G401.6 (cell line): ENCODE results near the gene CLDN14.
A peak's percentile ranks its signal among the peaks of the same experiment; 100 is the strongest.

Experiments used
- FAIRE-seq: peaks from 2 replicates; lab custom pipeline; 2012; peaks lifted over from hg19 to GRCh38; lab: Jason Lieb, UNC

The CLDN14 gene

DNA sequence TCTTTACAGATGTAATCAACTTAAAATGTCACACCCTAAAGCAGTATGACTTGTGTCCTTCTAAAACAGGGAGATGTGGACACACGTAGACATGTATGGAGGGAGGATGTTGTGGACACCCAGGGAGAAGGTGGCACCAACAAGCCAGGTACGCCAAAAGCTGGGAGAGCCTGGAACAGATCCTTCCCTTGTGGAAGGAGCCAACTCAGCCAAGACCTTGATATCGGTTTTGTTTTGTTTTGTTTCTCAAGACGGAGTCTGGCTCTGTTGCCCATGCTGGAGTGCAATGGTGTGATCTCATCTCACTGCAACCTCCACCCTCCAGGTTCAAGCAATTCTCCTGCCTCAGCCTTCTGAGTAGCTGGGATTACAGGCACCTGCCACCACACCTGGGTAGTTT lies 49.1 kb downstream of the CLDN14 start:
- no peak for FAIRE-seq

GRCh38 chr21:36429947-36430546 lies 49.9 kb downstream of the CLDN14 start:
- no peak for FAIRE-seq

DNA sequence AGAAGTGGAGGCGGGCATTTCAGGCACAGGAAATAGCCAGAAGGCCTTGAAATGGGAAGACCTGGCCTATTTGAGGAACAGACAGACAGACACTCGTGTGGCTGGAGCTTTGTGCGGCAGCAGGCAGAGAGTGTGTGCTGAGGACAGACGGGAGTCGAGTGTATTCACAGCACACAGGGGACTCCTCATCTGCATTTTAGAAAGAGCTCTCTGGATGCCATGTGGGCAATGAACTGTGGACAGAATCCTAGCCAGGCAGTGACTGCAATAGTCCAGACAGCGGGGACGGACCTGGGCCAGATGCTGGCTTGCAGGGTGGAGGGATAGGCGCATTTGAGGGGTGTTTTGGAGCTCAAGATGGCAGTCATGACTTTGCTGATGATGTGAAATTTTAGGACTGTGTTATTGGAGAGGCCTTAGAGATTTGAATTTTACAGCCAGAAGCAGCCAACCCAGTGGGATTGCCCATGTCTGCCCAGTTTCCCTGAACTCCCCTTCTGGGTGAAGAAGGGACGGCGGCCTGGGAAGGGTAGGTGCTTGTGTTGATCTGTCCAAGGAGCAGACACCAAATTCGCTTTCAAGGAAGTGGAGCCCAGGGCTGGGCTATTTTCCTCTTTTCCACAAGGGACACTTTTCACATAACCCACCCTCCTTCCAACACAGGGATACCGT lies 51.0 kb downstream of the CLDN14 start:
- no peak for FAIRE-seq

DNA sequence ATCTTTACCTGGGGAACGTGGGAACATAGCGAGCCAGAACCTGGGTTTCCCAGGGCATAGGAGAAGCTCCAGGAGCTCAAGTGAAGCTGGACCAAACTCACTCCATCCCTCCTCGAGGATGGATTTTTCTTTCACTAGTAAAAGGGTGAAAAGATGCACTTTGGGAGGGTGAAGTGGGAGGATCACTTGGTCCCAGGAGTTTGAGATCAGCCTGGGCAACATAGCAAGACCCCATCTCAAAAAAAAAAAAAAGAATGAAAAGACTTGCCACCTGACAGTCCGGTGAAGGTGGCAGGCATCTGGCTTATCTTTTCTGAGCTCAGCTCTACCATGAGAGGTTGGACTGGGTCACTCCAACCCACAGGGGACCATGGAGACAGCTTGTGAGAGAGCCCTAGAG lies 52.4 kb downstream of the CLDN14 start:
- FAIRE-seq, result no peak

DNA sequence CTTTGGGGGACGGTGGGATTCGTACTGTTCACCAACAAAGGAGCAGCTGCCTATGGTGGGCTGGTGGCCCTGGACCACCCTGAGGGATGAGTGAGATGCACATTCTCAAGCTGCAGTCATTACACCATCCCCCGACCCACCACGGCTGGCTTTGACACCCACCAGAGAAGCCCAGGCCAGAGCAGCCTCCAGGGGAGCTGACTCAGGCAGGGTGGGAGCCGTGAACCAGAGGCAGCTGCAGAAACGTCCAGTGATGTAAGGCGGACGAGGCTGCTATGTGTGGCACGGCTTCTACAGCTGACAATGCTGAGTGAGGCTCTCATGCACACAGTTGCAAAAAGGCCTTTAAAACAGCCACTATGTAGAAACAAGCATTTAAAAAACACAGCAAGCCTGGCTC lies 54.6 kb downstream of the CLDN14 start:
- FAIRE-seq, result no peak

DNA sequence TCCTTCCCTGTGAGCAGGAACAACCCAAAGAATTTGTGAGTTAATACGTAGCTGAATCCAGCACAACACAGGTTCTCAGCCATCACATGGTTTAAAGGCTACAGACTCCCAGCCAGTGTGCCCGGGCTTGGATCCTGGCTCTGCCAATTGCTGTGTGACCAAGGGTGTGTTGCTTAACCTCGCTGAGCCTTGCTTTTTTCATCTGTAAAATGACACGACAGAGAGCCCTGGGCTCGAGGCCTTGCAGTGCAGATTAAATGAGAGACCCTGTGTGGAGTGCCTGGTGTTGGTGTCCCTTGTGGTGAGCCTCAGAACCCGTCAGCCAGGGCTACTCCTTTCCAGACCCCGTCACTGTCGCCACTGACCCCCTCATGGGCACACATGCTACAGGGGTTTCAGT lies 55.3 kb downstream of the CLDN14 start:
- no peak for FAIRE-seq

DNA sequence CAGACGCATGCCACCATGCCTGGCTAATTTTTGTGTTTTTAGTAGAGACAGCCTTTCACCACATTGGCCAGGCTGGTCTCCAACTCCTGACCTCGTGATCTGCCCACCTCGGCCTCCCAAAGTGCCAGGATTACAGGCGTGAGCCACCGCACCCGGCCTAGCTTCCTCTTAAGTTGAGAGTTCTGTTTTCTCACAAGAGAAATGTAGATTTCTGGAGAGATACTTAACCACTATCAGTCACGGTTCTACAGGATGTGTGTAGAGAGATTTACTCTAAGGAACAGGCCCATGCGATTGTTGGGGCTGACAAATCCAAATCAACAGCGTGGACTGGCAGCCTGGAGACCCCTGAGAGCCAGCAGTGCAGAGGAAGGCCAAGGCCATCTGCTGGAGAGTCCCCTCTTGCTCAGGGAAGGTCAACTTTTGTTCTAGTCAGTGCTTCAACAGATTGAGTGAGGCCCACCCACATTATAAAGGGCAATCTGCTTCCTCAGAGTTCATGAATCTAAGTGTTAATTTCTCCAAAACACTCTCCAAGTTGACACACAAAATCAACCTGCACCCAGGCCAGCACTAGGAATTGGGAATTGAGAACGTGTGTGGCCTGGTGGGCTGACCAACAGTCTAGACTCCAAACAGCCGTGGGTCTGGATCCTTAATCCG lies 56.0 kb downstream of the CLDN14 start:
- no peak for FAIRE-seq

GRCh38 chr21:36422279-36423098 lies 57.4 kb downstream of the CLDN14 start:
- FAIRE-seq, result no peak

- no peak for FAIRE-seq
Measured at GRCh38 chr21:36420571-36421339, 59.2 kb downstream of the CLDN14 start.

DNA sequence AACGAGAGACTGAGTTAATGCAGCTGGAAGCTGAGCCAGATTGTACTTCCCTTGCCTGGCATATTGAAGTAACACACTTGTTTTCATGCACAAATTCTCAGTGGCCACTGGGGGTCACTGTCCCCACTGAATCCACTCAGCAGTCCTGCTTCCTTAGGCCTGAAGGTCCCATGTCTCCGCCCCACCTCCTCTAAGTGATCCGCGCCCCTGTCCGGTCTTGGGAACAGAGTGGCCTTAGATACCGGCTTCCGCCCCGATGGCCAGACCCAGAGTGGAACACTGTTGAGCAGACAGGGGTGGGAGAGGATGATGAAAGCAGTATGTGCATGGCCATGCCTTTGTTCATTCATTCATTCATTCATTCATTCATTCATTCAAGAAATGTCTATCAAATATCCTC lies 59.9 kb downstream of the CLDN14 start:
- peak; percentile 37 for FAIRE-seq

DNA sequence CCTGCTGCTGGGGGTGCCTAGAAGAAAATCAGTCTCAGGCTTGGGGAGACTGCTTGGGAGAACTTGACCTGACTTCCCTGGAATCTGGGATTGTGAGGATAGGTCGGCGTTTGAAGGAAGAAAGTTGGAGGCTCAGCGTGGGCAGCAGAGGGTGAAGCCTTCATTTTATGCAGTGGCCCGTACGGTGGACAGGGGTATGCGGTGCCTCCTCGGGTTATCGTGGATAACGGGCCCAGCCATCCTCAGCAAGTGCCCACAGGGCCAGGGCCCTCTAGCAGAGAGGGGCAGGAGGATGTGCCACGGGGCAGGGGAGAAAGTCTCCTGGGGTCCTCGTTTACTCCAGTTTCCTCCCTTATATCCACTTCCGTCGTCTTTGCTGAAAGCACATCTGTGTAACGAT lies 60.7 kb downstream of the CLDN14 start:
- no peak for FAIRE-seq

DNA sequence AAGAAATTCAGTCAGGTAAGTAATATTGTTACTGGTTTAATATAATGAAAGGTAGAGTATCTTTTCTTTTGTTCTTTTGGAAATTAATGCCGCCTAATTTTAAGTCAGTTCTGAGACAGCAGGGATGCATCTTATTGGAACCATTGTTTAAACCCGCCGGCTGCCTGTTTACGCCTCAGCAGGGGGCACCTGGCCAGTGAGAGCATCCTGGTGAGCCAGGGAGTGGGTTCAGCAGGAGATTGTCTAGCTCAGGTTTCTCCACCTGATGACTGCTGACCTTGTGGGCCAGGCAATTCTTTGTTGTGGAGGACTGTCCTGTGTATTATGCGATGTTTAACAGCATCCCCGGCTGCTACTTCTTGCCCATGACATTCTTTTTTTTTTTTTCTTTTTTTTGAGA lies 64.5 kb downstream of the CLDN14 start:
- no peak for FAIRE-seq

GRCh38 chr21:36412916-36413315 lies 67.0 kb downstream of the CLDN14 start:
- no peak for FAIRE-seq

GRCh38 chr21:36411301-36411700 lies 68.6 kb downstream of the CLDN14 start:
- FAIRE-seq, result no peak
